Esophagus muscularis mucosa (tissue), 4 donors: ENCODE measurements around the gene CDC5L. TPM values are rescaled to one million over a fixed set of nuclear protein-coding genes. Genes with fewer than 3 reads are reported as not detected.

Experiments
- DNase-seq: peaks from one replicate; pipeline ENCODE4 v3.0.0-alpha.2; 2017; ENCODE audit errors: extremely low spot score
- H3K27ac ChIP-seq, 4 donors: fragments of 200-600 bp; sonication (generic); replicated peaks in 1 of 4; 1 replicate in 3 of 4; 2 replicates in 1 of 4; pipeline ENCODE4 v1.5.1; 2016 to 2019; ENCODE audit warnings: mild to moderate bottlenecking in 1 of 4
- H3K27me3 ChIP-seq, 4 donors: fragments of 200-600 bp; sonication (generic); one replicate each; pipeline versions ENCODE4 v1.5.1 to v1.6.0; 2016 to 2019
- H3K36me3 ChIP-seq, 4 donors: fragments of 200-600 bp; sonication (generic); one replicate each; pipeline ENCODE4 v1.5.1; 2016 to 2019
- H3K4me1 ChIP-seq, 4 donors: fragments of 200-600 bp; sonication (generic); one replicate each; pipeline ENCODE4 v1.5.1; 2016 to 2019
- H3K4me3 ChIP-seq, 4 donors: fragments of 200-600 bp; sonication (generic); 1 replicate in 2 of 4; 2 replicates in 2 of 4; pipeline ENCODE4 v1.5.1; 2016 to 2019; ENCODE audit warnings: mild to moderate bottlenecking in 4 of 4, moderate library complexity in 1 of 4
- H3K9me3 ChIP-seq, 4 donors: fragments of 200-600 bp; sonication (generic); 1 replicate in 3 of 4; 2 replicates in 1 of 4; pipeline ENCODE4 v1.5.1; 2016 to 2019
- CTCF ChIP-seq, 3 experiments: fragments of 200-600 bp in 2 of 3; fragments of 450-650 bp in 1 of 3; sonication (generic) in 2 of 3; IDR thresholded peaks; one replicate each; pipeline ENCODE4 v1.5.1; 2017 to 2019; ENCODE audit warnings: antibody characterized with exemption in 3 of 3, mild to moderate bottlenecking in 2 of 3, moderate library complexity in 1 of 3
- EP300 ChIP-seq: sonication (generic); formaldehyde crosslinking; IDR thresholded peaks from one replicate; pipeline ENCODE4 v1.6.1; 2017; ENCODE audit warnings: antibody characterized with exemption
- POLR2A ChIP-seq: fragments of 450-650 bp; IDR thresholded peaks from one replicate; pipeline ENCODE4 v1.6.1; 2017; ENCODE audit warnings: antibody characterized with exemption, moderate library complexity, mild to moderate bottlenecking, low read depth
- POLR2AphosphoS5 ChIP-seq, 2 donors: sonication (generic); formaldehyde crosslinking; IDR thresholded peaks; one replicate each; pipeline ENCODE4 v1.6.1; 2017; ENCODE audit warnings: antibody characterized with exemption in 2 of 2
- WGBS: methylation state at CpG from one replicate; pipeline ENCODE4 v1.1.5; 2018; 5-methylcytosine and 5-hydroxymethylcytosine counted together
- intact Hi-C: fragments of 100-400 bp; cut with DNase I; formaldehyde crosslinking; loops from one replicate; pipeline ENCODE4 v1.15.1; 2023
- total RNA-seq, 4 donors: library from RNA; depleted of rRNA; stranded (reverse); fragments of >200 nt; gene quantifications; one replicate each; pipeline versions ENCODE4 v1.1.0 to v1.2.1, GENCODE V29; 2016

Gene CDC5L
- total RNA-seq, 4 donors from 2014 or later = 18.4 to 25.4 (median 21.9) TPM

GRCh38 chr6:44476849-44477248, 89.3 kb downstream of the CDC5L start:
- WGBS = 98% methylated on average over 6 of the region's 10 CpGs
- H3K9me3 ChIP-seq = no peaks in the 10 kb centered on the region
- no peak overlapping the region for H3K27ac ChIP-seq
- H3K27me3 ChIP-seq = peaks cover 0 to 12% (median 0%) of the 10 kb centered on the region in 4 donors
- H3K4me3 ChIP-seq = no peak overlapping the region
- TF ChIP-seq EP300 = no peak
- TF ChIP-seq POLR2A = no peak
- no peak for TF ChIP-seq CTCF (IDR thresholded peaks at IDR 0.05)
- TF ChIP-seq POLR2AphosphoS5 (IDR thresholded peaks at IDR 0.05) = no peak
- DNase-seq = no peak
- H3K36me3 ChIP-seq = no peaks in the 10 kb centered on the region
- H3K4me1 ChIP-seq = peaks cover 8 to 10% (median 9%) of the 10 kb centered on the region in 4 donors
- intact Hi-C loops = loop anchor here (5.0 to 10.0 kb wide), 3 partner anchors 175 to 1445 kb away; no protein-coding TSS in a partner anchor

GRCh38 chr6:44477293-44477894, 89.9 kb downstream of the CDC5L start:
- Histone ChIP-seq H3K27ac (no peak overlapping the region), H3K4me1 (peaks cover 8 to 10% (median 9%) of the 10 kb centered on the region in 4 donors), H3K4me3 (no peak overlapping the region), H3K9me3 (no peaks in the 10 kb centered on the region), H3K36me3 (no peaks in the 10 kb centered on the region), H3K27me3 (peaks cover 0 to 12% (median 0%) of the 10 kb centered on the region in 4 donors)
- no peak for DNase-seq
- intact Hi-C loops = loop anchor here (5.0 to 10.0 kb wide), 3 partner anchors 175 to 1445 kb away; no protein-coding TSS in a partner anchor
- TF ChIP-seq POLR2AphosphoS5 (IDR thresholded peaks at IDR 0.05) = no peak
- 100% methylated on average over 1 of the region's 5 CpGs for WGBS

GRCh38 chr6:44478158-44478557, 90.7 kb downstream of the CDC5L start:
- peaks cover 0 to 17% (median 0%) of the 10 kb centered on the region in 4 donors for H3K27me3 ChIP-seq
- DNase-seq = no peak
- no peaks in the 10 kb centered on the region for H3K9me3 ChIP-seq
- no peak overlapping the region for H3K4me3 ChIP-seq
- peaks cover 8 to 10% (median 9%) of the 10 kb centered on the region in 4 donors for H3K4me1 ChIP-seq
- H3K36me3 ChIP-seq = no peaks in the 10 kb centered on the region
- H3K27ac ChIP-seq = no peak overlapping the region
- WGBS = 61% methylated on average over 2 of the region's 3 CpGs
- intact Hi-C loops = loop anchor here (5.0 to 10.0 kb wide), 3 partner anchors 174 to 1444 kb away; no protein-coding TSS in a partner anchor
- TF ChIP-seq EP300 = no peak
- no peak for TF ChIP-seq CTCF (IDR thresholded peaks at IDR 0.05)
- no peak for TF ChIP-seq POLR2AphosphoS5 (IDR thresholded peaks at IDR 0.05)
- TF ChIP-seq POLR2A = no peak

- Histone ChIP-seq H3K4me3 (no peak overlapping the region), H3K9me3 (no peaks in the 10 kb centered on the region), H3K27ac (no peak overlapping the region), H3K27me3 (peaks cover 0 to 21% (median 0%) of the 10 kb centered on the region in 4 donors), H3K4me1 (peaks cover 8 to 10% (median 9%) of the 10 kb centered on the region in 4 donors), H3K36me3 (no peaks in the 10 kb centered on the region)
- WGBS = 79% methylated on average over 11 of the region's 11 CpGs
- DNase-seq = no peak
- TF ChIP-seq POLR2AphosphoS5 (IDR thresholded peaks at IDR 0.05) (no peak), POLR2A (no peak), CTCF (IDR thresholded peaks at IDR 0.05) (no peak), EP300 (no peak)
- intact Hi-C loops = loop anchor here (5.0 to 10.0 kb wide), 3 partner anchors 174 to 1444 kb away; no protein-coding TSS in a partner anchor
These were observed 91.2 kb downstream of the CDC5L start for GRCh38 chr6:44478591-44479254.

- 91% methylated on average over 13 of the region's 13 CpGs for WGBS
- no peak overlapping the region for H3K27ac ChIP-seq
- intact Hi-C loops = no loop called here
- no peak for DNase-seq
- peaks cover 0 to 32% (median 0%) of the 10 kb centered on the region in 4 donors for H3K27me3 ChIP-seq
- H3K4me3 ChIP-seq = no peak overlapping the region
- TF ChIP-seq POLR2AphosphoS5 (IDR thresholded peaks at IDR 0.05) (no peak), CTCF (IDR thresholded peaks at IDR 0.05) (no peak), EP300 (no peak), POLR2A (no peak)
- peaks cover 8 to 10% (median 9%) of the 10 kb centered on the region in 4 donors for H3K4me1 ChIP-seq
- no peaks in the 10 kb centered on the region for H3K9me3 ChIP-seq
- no peaks in the 10 kb centered on the region for H3K36me3 ChIP-seq
These were observed 92.6 kb downstream of the CDC5L start for GRCh38 chr6:44480097-44480541.
